ENCODE measurements around the gene SDHAF3.

Gene SDHAF3

DNA sequence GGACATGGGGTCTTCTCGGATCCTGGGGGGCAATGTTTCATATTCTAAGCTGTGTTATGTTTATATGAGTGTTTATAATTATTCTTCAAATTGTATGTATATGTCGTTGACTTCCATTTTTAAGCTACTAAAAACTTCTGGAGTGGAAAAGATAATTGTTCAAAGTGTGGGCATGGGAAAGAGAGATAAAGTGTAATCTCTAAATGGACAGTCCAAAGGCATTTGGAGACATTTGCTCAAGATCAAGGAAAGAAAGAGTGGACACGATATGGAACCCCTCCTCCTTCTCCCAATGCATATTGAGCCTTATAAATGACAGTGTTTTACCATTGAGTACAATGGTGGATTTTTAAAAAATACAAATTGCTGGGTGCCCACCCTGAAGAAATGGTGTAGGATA is 81.1 kb downstream of the SDHAF3 start:
- no peak for DNase-seq
- no peaks in the 10 kb centered on the region for H3K36me3 ChIP-seq
- TF ChIP-seq CTCF (IDR thresholded peaks at IDR 0.05; ENCODE audit: low read depth, low read length) = no peak

GRCh38 chr7:97200018-97200417 is 82.5 kb downstream of the SDHAF3 start:
- Histone ChIP-seq H3K4me1 (no peaks in the 10 kb centered on the region), H3K27me3 (peaks cover 9% of the 10 kb centered on the region), H3K4me3 (ENCODE audit: low read depth, low read length) (no peak overlapping the region), H3K36me3 (no peaks in the 10 kb centered on the region), H3K9me3 (no peaks in the 10 kb centered on the region)
- DNase-seq = no peak
- TF ChIP-seq CTCF (IDR thresholded peaks at IDR 0.05; ENCODE audit: low read depth, low read length) = no peak

More for the DNA sequence above, 81.1 kb downstream of the SDHAF3 start:
- H3K4me3 ChIP-seq (ENCODE audit: low read depth, low read length) = no peak overlapping the region
- no peaks in the 10 kb centered on the region for H3K4me1 ChIP-seq
- no peaks in the 10 kb centered on the region for H3K9me3 ChIP-seq
- H3K27me3 ChIP-seq = peaks cover 4% of the 10 kb centered on the region

DNA sequence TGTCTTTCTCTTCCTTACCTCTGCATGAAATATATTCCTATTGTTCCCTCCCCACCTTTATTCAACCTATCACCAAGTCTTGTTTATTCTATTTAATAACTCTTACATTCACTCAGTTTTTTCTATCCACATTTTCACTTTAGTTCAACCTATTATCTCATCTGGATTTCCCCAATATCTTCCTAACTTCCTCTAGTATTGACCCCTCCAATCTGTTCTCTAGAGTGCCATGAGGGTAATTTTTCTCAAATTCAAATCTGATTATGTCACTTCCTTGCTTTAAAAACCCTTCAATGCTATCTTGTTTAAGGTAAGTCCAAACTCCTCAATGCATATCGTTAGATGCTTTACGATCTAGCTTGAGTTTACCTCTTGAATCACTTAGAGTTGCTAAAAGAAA is 86.5 kb downstream of the SDHAF3 start:
- no peak for DNase-seq
- Histone ChIP-seq H3K36me3 (no peaks in the 10 kb centered on the region), H3K27me3 (peaks cover 30% of the 10 kb centered on the region), H3K4me1 (no peaks in the 10 kb centered on the region), H3K4me3 (ENCODE audit: low read depth, low read length) (no peak overlapping the region), H3K9me3 (no peaks in the 10 kb centered on the region)
- TF ChIP-seq CTCF (IDR thresholded peaks at IDR 0.05; ENCODE audit: low read depth, low read length) = no peak

DNA sequence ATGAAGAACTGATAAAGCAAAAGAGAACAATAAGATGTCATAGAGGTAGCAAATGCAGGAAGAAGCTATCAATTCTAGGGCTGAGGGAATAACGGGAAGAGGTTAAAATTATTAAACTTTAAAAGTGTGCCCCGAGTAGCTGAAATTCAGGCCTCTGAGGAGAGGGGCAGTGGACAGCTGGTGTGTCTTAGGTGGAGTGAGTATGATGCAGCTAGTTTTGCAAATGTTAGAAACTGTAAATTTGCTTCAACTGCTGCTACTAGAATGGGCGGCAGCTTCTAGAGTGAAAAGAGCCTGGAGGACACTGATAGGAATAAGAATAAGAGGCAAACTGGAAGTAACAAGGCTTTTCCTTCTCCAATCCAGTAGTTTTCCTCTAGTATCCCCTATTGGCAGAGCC is 87.3 kb downstream of the SDHAF3 start:
- H3K4me3 ChIP-seq (ENCODE audit: low read depth, low read length) = no peak overlapping the region
- no peak for TF ChIP-seq CTCF (IDR thresholded peaks at IDR 0.05; ENCODE audit: low read depth, low read length)

GRCh38 chr7:97215556-97215955 is 98.1 kb downstream of the SDHAF3 start:
- Histone ChIP-seq H3K36me3 (no peaks in the 10 kb centered on the region), H3K27me3 (no peaks in the 10 kb centered on the region; the same call in 1 of the 2 replicates), H3K4me3 (ENCODE audit: low read depth, low read length) (no peak overlapping the region), H3K4me1 (no peaks in the 10 kb centered on the region), H3K9me3 (no peaks in the 10 kb centered on the region)
- no peak for TF ChIP-seq CTCF (IDR thresholded peaks at IDR 0.05; ENCODE audit: low read depth, low read length)
- peak; percentile 41 for DNase-seq

More for the DNA sequence above, 87.3 kb downstream of the SDHAF3 start:
- Histone ChIP-seq H3K27me3 (peaks cover 30% of the 10 kb centered on the region), H3K36me3 (no peaks in the 10 kb centered on the region), H3K9me3 (no peaks in the 10 kb centered on the region), H3K4me1 (no peaks in the 10 kb centered on the region)
- no peak for DNase-seq

DNA sequence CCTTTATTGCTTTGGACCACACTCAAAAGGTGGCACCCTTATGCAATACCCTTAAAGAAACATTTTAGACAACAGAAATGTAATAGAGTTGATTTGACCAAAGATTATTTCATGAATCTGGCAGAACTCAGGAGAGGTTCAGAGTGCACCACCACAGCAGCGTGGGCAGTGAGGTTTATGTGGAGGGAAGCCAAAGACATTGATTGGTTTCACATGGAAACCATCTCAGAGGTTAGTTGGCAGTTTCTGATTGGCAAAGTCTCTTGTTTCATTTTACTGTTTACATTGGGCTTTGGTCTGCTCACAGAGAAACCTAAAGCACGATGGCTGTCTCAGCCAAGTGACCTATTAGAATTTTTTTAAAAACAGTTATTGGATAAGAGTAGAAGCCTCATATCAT is 101.3 kb downstream of the SDHAF3 start:
- Histone ChIP-seq H3K4me3 (ENCODE audit: low read depth, low read length) (no peak overlapping the region), H3K4me1 (no peaks in the 10 kb centered on the region), H3K36me3 (no peaks in the 10 kb centered on the region), H3K9me3 (no peaks in the 10 kb centered on the region), H3K27me3 (peaks cover 4% of the 10 kb centered on the region)
- no peak for DNase-seq
- no peak for TF ChIP-seq CTCF (IDR thresholded peaks at IDR 0.05; ENCODE audit: low read depth, low read length)

All from BE2C (cell line).